ENCODE results near the gene LGALS7. TPM values are rescaled to one million over a fixed set of nuclear protein-coding genes. Genes with fewer than 3 reads are reported as not detected.
"Not testable (repeated sequence)": the region's sequence is repeated elsewhere in the genome, so short reads cannot be mapped to it uniquely, and the experiment has no call there.

LGALS7 gene
- total RNA-seq, 1 donor from 2014 or later = not detected

- Mint-ChIP-seq H3K27ac (no peak overlapping the region), H3K4me3 (no peak overlapping the region), H3K4me1 (peaks cover 3% of the 10 kb centered on the region), H3K9me3 (no peaks in the 10 kb centered on the region), H3K27me3 (ENCODE audit: low read depth) (no peaks in the 10 kb centered on the region), H3K36me3 (no peaks in the 10 kb centered on the region)
- no peak for DNase-seq (ENCODE audit: low spot score in 2 of 2, unreplicated experiment in 2 of 2)
- TF ChIP-seq CTCF (IDR thresholded peaks at IDR 0.05; ENCODE audit: unreplicated experiment) = no peak
Observed at GRCh38 chr19:38793671-38794070, 20.4 kb upstream of the LGALS7 start.

GRCh38 chr19:38793177-38793576 is 19.9 kb upstream of the LGALS7 start:
- Mint-ChIP-seq H3K27me3 (ENCODE audit: low read depth) (no peaks in the 10 kb centered on the region), H3K9me3 (no peaks in the 10 kb centered on the region), H3K4me3 (peak overlapping the region; percentile 1), H3K27ac (no peak overlapping the region), H3K36me3 (no peaks in the 10 kb centered on the region), H3K4me1 (peaks cover 3% of the 10 kb centered on the region)
- TF ChIP-seq CTCF (IDR thresholded peaks at IDR 0.05; ENCODE audit: unreplicated experiment) = no peak
- DNase-seq (ENCODE audit: low spot score in 2 of 2, unreplicated experiment in 2 of 2) = no peak

- Mint-ChIP-seq H3K4me1 (peaks cover 3% of the 10 kb centered on the region), H3K9me3 (no peaks in the 10 kb centered on the region), H3K4me3 (no peak overlapping the region), H3K27ac (no peak overlapping the region), H3K36me3 (no peaks in the 10 kb centered on the region), H3K27me3 (ENCODE audit: low read depth) (no peaks in the 10 kb centered on the region)
- DNase-seq (ENCODE audit: low spot score in 2 of 2, unreplicated experiment in 2 of 2) = no peak
- no peak for TF ChIP-seq CTCF (IDR thresholded peaks at IDR 0.05; ENCODE audit: unreplicated experiment)
Observed at GRCh38 chr19:38792250-38793111, 19.2 kb upstream of the LGALS7 start.

- H3K36me3 Mint-ChIP-seq; H3K27ac Mint-ChIP-seq; H3K4me1 Mint-ChIP-seq; H3K27me3 Mint-ChIP-seq (ENCODE audit: low read depth); DNase-seq (ENCODE audit: low spot score in 2 of 2, unreplicated experiment in 2 of 2); H3K4me3 Mint-ChIP-seq; H3K9me3 Mint-ChIP-seq: not testable (repeated sequence)
Observed at GRCh38 chr19:38791451-38792064, 18.2 kb upstream of the LGALS7 start.

- H3K27me3 Mint-ChIP-seq (ENCODE audit: low read depth); H3K4me3 Mint-ChIP-seq; H3K9me3 Mint-ChIP-seq; H3K36me3 Mint-ChIP-seq; DNase-seq (ENCODE audit: low spot score in 2 of 2, unreplicated experiment in 2 of 2); H3K4me1 Mint-ChIP-seq; H3K27ac Mint-ChIP-seq: not testable (repeated sequence)
Observed at GRCh38 chr19:38790507-38791403, 17.4 kb upstream of the LGALS7 start.

GRCh38 chr19:38788478-38789243 is 15.3 kb upstream of the LGALS7 start, which contains the start of gene LGALS7B:
Gene LGALS7B (plus strand): TSS chr19:38789200. CDS start chr19:38789227, 27 bp downstream.
- Mint-ChIP-seq H3K9me3 (no peaks in the 10 kb centered on the region), H3K4me3 (no peak within 1 kb of the TSS), H3K36me3 (no peaks in the 10 kb centered on the region), H3K4me1 (peaks cover 3% of the 10 kb centered on the region), H3K27me3 (ENCODE audit: low read depth) (no peaks in the 10 kb centered on the region), H3K27ac (peak within 1 kb of the TSS; percentile 33)
- no peak for DNase-seq (ENCODE audit: low spot score in 2 of 2, unreplicated experiment in 2 of 2)
- no peak for TF ChIP-seq CTCF (IDR thresholded peaks at IDR 0.05; ENCODE audit: unreplicated experiment)
